Effector memory CD8-positive, alpha-beta T cell (primary cell): ENCODE results near the gene ATAD3A.
"Not testable (repeated sequence)": the region's sequence is repeated elsewhere in the genome, so short reads cannot be mapped to it uniquely, and the experiment has no call there.

ENCODE experiments used
- ATAC-seq: fragments of 150-1000 bp; cut with Tn5 transposase; replicated peaks from 2 replicates; pipeline ENCODE4 v1.10.0; 2021; ENCODE audit warnings: mild to moderate bottlenecking, moderate library complexity
- DNase-seq, 3 experiments: peaks; one replicate each; pipeline ENCODE4 v3.0.0; 2021
- H3K27ac Mint-ChIP-seq, 2 donors: one replicate each; pipeline ENCODE4 v1.8.0; 2022; ENCODE audit warnings: mild to moderate bottlenecking in 2 of 2, mixed read lengths in 2 of 2, moderate library complexity in 2 of 2
- H3K27me3 Mint-ChIP-seq, 2 donors: one replicate each; pipeline ENCODE4 v1.8.0; 2022; ENCODE audit warnings: mixed read lengths in 2 of 2
- H3K36me3 Mint-ChIP-seq: one replicate; pipeline ENCODE4 v1.8.0; 2022; ENCODE audit warnings: mild to moderate bottlenecking, moderate library complexity, mixed read lengths; ENCODE audit not compliant: insufficient read depth
- H3K4me1 Mint-ChIP-seq, 2 donors: one replicate each; pipeline ENCODE4 v1.8.0; 2022; ENCODE audit warnings: low read depth in 2 of 2, mixed read lengths in 2 of 2
- H3K4me3 Mint-ChIP-seq, 2 donors: one replicate each; pipeline ENCODE4 v1.8.0; 2022; ENCODE audit warnings: mild to moderate bottlenecking in 2 of 2, mixed read lengths in 2 of 2, moderate library complexity in 2 of 2
- H3K9me3 Mint-ChIP-seq, 2 donors: one replicate each; pipeline ENCODE4 v1.8.0; 2022; ENCODE audit warnings: mixed read lengths in 2 of 2
- total RNA-seq, 9 experiments: gene quantifications; one replicate each; lab custom pipeline; 2026; lab: John Stamatoyannopoulos, UW

ATAD3A gene
- 4.7 to 118 (median 25.3) reads per million in 9 experiments for total RNA-seq

DNA sequence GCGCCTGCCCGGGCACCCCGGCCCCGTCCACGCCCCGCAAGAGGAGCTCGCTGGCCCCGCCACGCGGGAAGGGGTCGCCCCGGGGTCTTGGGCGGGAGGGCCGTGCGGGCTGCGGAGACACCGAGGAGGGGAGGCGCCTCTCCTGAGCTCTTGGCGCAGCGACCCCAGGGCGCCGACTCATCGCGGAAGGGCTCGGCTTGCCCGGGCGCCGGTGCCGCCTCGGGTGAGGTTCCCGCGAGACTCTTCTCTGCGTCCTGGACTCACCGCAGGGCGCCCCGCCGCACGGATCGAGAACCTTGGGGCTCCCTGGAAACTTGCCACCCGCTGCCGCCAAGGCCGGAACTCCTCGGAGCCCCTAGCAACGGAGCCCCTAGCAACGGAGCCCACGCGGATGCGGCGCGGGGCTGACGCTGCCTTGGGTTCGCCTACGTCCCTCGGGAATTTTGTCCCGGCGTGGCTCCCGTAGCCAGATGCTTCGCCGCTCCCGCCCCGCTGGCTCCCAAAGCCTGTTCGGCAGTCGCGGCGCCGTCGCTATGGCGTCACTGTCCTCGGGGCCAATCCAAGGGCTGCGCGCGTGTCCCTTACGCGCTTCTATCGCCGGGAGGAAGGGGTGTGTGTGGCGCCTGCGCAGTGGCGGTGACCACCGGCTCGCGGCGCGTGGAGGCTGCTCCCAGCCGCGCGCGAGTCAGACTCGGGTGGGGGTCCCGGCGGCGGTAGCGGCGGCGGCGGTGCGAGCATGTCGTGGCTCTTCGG, at the start of gene ATAD3A:
TSS of gene ATAD3A (plus strand) at position 630 of the 753 bp plus-strand sequence. CDS start at position 737, 107 bp downstream.
- peaks cover 13% of the 10 kb centered on the region for H3K36me3 Mint-ChIP-seq
- peak within 1 kb of the TSS; percentile 92 to 94 for H3K27ac Mint-ChIP-seq
- peaks cover 10 to 14% of the 10 kb centered on the region in 2 donors for H3K4me1 Mint-ChIP-seq
- no peaks in the 10 kb centered on the region for H3K27me3 Mint-ChIP-seq
- no peaks in the 10 kb centered on the region for H3K9me3 Mint-ChIP-seq
- peak within 1 kb of the TSS; percentile 90 to 91 for H3K4me3 Mint-ChIP-seq
- peak; percentile 88 for ATAC-seq
- DNase-seq: peak; percentile 88 to 91 (median 90)

DNA sequence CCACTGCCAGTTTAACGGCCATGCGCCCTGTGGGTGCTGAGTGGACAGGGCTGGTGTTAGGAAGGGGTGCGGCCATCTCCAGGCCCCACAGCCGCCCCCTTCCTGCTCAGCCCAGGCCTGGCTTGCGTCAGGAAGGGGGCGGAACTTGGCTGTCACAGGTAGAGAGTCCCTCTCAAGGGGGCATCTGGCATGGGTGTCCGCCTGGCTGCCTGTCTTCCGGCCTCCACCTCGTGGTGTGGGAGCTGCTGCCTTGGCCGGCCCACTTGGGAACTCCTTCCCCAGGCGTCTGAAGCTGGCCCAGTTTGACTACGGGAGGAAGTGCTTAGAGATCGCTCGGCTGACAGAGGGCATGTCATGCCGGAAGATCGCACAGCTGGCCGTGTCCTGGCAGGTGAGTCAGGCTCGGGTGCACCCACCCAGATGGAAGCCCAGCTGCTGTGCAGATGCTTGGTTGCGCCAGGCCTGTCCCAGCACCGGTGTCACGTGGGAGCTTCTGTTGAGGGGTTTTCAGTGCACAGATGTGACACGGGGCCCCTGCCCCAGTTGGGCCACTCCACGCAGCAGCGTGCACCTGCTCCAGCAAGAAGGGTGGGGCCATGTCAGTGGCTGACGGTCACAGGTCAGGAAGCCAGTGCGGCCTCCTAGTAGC, 49.5 kb upstream of the ATAD3A start:
- Mint-ChIP-seq H3K9me3 (no peaks in the 10 kb centered on the region), H3K4me3 (peak overlapping the region in 1 of 2 donors; percentile 70), H3K27ac (peak overlapping the region in 1 of 2 donors; percentile 77), H3K27me3 (peaks cover 5 to 9% of the 10 kb centered on the region in 2 donors), H3K36me3 (peaks cover 2% of the 10 kb centered on the region), H3K4me1 (peaks cover 0 to 3% of the 10 kb centered on the region in 2 donors)
- DNase-seq (peak in 2 of 3 experiments; percentile 20 to 24), ATAC-seq (peak; percentile 81)

DNA sequence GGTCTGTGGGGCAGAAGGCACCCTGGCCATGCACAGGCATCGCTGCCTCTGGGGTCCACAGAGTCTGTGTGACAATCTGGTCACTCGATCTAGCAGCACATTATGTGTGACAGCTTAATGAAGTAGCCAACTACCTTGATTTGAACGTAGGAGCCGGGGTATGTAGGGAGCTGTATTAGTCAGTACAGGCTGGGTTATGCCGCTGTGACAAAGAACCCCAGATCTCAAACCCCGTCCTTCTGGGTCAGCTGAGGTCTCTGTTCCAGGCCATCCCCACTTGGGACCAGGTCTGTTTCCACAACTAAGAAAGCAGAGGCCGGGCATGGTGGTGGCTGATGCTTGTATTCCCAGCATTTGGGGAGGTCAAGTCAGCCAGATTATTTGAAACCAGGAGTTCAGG, 48.6 kb upstream of the ATAD3A start:
- no peak overlapping the region for H3K4me3 Mint-ChIP-seq
- no peak for ATAC-seq

DNA sequence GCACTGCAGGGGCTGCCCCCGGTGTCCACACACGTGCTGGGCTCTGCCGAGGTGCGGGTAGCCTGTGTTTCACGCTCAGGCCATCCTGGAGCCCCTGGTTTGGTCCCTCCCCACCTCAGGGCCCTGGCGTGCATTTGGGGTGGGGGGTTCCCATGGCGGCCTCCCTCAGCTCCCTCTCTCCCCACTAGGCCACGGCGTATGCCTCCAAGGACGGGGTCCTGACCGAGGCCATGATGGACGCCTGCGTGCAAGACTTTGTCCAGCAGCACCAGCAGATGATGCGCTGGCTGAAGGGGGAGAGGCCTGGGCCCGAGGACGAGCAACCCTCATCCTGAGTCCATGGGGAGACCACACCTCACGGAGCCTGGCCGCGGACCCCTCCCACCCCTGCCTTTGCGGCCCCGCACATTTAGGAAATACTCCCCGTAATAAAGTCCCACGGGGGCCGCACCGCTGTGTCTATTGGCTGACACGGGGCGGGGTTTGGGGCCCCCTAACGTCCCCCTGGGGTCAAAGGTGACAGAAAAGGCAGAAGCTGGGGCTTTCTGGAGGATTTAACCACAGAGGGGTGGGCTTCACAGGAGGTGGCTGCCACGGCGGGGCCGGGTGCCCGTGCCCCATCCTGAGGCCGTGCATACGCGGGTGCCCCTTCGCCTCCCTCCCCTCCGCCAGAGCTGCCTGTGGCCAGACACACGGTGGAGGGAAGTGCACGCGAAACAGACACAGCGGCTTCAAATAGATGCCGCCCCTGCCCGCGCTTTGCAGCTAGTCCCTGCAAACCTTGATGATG, 43.6 kb upstream of the ATAD3A start:
- H3K27ac Mint-ChIP-seq, DNase-seq, H3K9me3 Mint-ChIP-seq, H3K27me3 Mint-ChIP-seq, H3K36me3 Mint-ChIP-seq, H3K4me3 Mint-ChIP-seq, ATAC-seq: not testable (repeated sequence)
- peaks cover 6 to 15% of the 10 kb centered on the region in 2 donors for H3K4me1 Mint-ChIP-seq

More for the DNA sequence above, 48.6 kb upstream of the ATAD3A start:
- Mint-ChIP-seq H3K27me3 (peaks cover 5 to 9% of the 10 kb centered on the region in 2 donors), H3K9me3 (no peaks in the 10 kb centered on the region), H3K27ac (no peak overlapping the region), H3K4me1 (peaks cover 0 to 3% of the 10 kb centered on the region in 2 donors), H3K36me3 (peaks cover 2% of the 10 kb centered on the region)
- no peak for DNase-seq

DNA sequence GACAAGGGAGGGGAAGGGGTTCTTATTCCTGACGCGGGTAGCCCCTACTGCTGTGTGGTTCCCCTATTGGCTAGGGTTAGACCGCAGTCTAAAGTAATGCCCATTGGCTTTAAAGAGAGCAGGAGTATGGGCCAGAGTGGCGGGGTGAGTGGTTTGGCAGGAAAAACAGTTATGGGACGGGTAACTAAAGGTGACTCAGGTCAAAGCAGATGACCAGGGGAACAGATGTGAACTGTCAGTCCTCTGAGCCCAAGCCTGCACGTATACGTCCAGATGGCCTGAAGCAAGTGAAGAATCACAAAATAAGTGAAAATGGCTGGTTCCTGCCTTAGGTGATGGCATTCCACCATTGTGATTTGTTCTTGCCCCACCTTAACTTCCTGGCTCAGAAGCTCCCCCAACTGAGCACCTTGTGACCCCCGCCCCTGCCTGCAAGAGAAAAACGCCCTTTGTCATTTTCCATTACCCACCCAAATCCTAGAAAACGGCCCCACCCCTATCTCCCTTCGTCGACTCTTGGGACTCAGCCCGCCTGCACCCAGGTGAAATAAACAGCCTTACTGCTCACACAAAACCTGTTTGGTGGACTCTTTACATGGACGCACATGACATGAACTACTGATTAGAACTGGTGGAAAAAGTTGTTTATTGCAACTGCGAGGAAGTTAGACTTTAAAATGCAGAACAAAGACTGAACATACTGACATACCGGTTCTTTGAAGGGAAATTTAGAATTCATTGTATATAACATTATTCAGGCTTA, 41.2 kb upstream of the ATAD3A start:
- peak; percentile 10 for ATAC-seq
- Mint-ChIP-seq H3K4me1 (peaks cover 7 to 15% of the 10 kb centered on the region in 2 donors), H3K27ac (peak overlapping the region; percentile 67 to 88), H3K36me3 (peaks cover 10% of the 10 kb centered on the region), H3K27me3 (no peaks in the 10 kb centered on the region), H3K9me3 (no peaks in the 10 kb centered on the region), H3K4me3 (peak overlapping the region; percentile 80 to 84)
- DNase-seq: no peak

DNA sequence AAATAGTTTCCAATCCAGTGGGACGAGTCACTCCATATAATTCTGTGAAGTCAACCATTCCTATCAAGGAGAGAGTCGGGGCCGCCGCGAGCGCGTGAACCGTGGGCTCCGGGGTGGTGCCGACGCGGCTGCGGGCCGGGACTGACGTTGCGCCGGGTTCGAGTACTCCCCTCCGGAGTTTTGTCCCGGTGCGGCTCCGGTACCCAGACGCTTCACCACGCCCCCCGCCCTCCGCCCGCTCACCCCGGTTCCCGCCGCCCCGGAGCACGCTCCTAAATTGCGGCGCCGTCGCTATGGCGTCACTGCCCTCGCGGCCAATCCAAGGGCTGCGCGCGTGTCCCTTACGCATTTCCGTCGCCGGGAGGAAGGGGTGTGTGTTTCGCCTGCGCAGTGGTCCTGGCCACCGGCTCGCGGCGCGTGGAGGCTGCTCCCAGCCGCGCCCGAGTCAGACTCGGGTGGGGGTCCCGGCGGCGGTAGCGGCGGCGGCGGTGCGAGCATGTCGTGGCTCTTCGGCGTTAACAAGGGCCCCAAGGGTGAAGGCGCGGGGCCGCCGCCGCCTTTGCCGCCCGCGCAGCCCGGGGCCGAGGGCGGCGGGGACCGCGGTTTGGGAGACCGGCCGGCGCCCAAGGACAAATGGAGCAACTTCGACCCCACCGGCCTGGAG, 40.4 kb upstream of the ATAD3A start, which contains the start of gene ATAD3B:
TSS of gene ATAD3B (plus strand) at position 377 of the 664 bp plus-strand sequence. CDS start at position 497, 120 bp downstream.
- Mint-ChIP-seq H3K4me3 (peak within 1 kb of the TSS; percentile 80 to 84), H3K4me1 (peaks cover 7 to 16% of the 10 kb centered on the region in 2 donors), H3K27ac (peak within 1 kb of the TSS; percentile 67 to 88), H3K27me3 (no peaks in the 10 kb centered on the region), H3K9me3 (no peaks in the 10 kb centered on the region), H3K36me3 (peaks cover 10% of the 10 kb centered on the region)
- DNase-seq (peak; percentile 82 to 84 (median 83)), ATAC-seq (peak; percentile 93)

DNA sequence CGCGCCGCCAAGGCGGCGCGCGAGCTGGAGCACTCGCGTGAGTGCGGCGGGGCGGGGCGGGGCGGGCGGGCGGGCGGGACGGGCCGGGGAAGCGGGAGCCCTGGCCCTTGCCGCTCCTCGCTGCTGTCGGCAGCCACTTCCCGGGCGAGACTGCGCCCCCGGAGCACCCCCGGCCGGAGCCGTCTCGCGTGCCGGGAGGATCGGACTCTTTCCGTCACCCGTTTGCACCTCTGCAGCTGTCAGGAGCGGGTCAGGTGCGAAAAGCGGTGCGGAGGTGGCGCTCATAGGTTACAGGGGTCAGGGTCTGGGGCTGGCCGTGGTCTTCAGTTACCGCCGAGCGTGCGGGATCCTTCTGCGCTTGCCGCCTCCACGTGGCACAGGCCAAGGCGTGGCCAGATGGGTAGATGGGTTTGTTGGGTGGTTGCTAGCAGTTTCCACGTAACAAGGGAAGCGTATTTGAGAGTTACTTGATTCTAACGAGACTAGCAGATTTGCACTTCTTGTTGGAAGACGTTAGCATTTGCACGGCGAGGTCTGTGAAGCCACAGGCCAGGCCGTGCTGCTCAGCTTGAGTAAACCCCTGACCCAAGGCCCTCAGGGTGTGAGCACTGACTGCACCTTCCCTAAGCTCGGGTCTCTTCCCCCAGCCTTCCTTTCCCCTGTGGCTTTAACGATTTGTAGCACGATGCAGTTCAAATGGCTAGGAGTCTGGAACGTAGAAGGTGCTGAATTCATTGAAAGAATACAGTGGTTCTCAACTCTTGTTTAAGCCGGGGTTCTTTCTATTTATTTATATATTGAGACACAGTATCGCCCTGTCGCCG, 39.7 kb upstream of the ATAD3A start:
- DNase-seq (peak in 2 of 3 experiments; percentile 14 to 28), ATAC-seq (peak; percentile 52)
- H3K4me1 Mint-ChIP-seq: peaks cover 7 to 22% of the 10 kb centered on the region in 2 donors

DNA sequence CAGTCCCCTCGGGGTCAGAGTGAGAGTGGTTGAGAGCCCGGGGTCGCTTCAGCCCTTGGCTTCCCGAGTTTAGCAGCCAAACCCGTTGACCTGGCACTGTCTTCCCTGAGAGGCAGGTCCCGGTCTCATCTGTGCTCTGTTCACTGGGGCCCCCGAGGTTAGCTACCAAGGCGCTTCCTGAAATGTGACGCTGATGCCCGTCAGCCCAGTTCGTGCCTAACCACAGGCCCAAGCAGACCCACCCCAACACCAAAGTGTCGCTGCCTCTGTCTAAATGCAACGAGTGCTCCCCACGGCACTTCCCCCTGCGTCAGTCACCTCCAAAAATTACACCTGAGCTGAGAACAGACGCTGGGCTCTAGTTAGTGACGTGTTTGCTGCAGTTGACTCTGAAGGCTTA, 36.0 kb upstream of the ATAD3A start:
- peaks cover 8 to 21% of the 10 kb centered on the region in 2 donors for H3K4me1 Mint-ChIP-seq
- not testable (repeated sequence) for H3K27ac Mint-ChIP-seq, H3K27me3 Mint-ChIP-seq, H3K4me3 Mint-ChIP-seq, H3K9me3 Mint-ChIP-seq, DNase-seq, ATAC-seq
- peaks cover 39% of the 10 kb centered on the region for H3K36me3 Mint-ChIP-seq

More for the DNA sequence above, 39.7 kb upstream of the ATAD3A start:
- not testable (repeated sequence) for H3K9me3 Mint-ChIP-seq, H3K27me3 Mint-ChIP-seq
- peak overlapping the region; percentile 71 to 74 for H3K4me3 Mint-ChIP-seq
- H3K27ac Mint-ChIP-seq: peak overlapping the region in 1 of 2 donors; percentile 29
- peaks cover 15% of the 10 kb centered on the region for H3K36me3 Mint-ChIP-seq

DNA sequence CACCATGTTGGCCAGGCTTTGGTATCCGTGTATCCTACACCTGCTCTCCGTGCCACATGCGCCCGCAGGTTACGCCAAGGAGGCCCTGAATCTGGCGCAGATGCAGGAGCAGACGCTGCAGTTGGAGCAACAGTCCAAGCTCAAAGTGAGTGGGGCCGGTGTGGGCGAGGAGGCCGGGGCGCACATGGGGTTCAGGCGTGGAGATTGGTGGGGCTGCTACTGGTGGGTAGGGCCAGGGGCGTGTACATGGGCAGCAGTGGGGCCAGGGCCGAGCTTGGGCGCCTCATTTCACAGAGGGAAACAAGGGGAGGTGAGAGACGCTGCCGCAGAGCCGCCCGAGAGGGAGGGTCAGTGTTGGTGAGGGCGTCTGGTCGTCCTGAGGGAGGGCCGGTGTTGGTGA, 34.8 kb upstream of the ATAD3A start:
- Mint-ChIP-seq H3K9me3 (no peaks in the 10 kb centered on the region), H3K36me3 (peaks cover 37% of the 10 kb centered on the region), H3K27me3 (no peaks in the 10 kb centered on the region), H3K4me1 (peaks cover 6 to 18% of the 10 kb centered on the region in 2 donors), H3K27ac (peak overlapping the region in 1 of 2 donors; percentile 54), H3K4me3 (no peak overlapping the region)
- DNase-seq: no peak
- ATAC-seq: no peak

DNA sequence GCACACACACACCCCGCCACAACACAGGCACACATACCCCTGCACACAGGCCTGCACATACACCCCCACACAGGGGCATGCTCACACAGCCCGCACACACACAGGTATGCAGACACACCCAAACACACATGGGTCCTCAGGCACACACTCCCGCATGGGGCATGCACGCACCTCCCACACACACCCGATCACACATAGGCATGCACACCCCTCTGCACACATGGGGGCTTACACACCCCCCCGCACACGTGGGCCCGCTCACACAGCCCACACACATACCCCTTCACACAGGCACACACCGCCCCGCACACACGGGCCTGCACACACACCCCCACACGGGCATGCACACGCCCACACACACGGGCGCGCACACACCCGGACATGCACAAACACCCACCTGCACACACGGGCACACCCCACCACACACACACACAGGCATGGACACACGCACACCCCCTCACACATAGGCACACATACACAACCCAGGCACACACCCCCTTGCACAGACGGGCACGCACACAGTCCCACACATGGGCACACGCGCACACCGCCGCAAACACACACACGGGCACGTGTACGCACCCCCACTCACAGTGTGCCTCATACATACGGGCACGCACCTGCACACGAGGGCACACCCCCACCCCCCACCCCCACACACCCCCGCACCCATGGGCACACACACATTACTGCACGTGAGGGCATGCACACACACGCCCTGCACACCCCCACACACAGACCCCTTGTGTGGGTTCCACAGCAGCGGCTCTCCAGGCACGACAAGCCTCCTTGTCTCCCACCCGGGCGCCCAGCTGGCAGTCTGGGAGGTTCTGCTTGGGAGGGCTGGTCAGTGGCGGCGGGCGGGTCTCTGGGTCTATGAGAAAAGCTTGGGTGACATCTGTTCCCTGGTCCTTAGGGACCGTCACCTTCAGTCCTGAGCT, 32.1 kb upstream of the ATAD3A start:
- H3K27me3 Mint-ChIP-seq: no peaks in the 10 kb centered on the region
- no peak for DNase-seq
- ATAC-seq: no peak
- no peaks in the 10 kb centered on the region for H3K9me3 Mint-ChIP-seq
- no peak overlapping the region for H3K27ac Mint-ChIP-seq
- peak overlapping the region in 1 of 2 donors; percentile 34 for H3K4me3 Mint-ChIP-seq
- peaks cover 50% of the 10 kb centered on the region for H3K36me3 Mint-ChIP-seq
- peaks cover 4 to 12% of the 10 kb centered on the region in 2 donors for H3K4me1 Mint-ChIP-seq

DNA sequence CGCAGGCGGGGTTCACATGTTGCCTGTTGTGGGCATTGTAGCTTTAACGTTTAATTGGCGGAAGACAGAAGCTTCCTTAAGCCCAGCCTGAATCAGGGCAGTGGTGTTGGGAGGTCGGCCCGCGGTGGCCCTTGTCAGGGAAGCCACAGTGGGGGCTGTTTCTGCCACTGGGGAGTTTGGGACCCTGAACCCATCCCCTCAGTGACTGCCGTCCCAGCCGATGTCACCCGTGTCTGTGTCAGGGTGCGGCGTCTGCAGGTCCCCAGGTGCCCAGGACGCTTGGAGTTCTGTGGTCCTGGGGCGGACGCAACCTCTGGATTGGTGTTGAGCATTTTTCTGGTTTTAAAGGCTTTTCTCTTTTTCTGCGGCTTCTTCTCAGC, 31.5 kb upstream of the ATAD3A start:
- H3K4me3 Mint-ChIP-seq, H3K9me3 Mint-ChIP-seq, ATAC-seq, H3K27me3 Mint-ChIP-seq, DNase-seq, H3K27ac Mint-ChIP-seq: not testable (repeated sequence)
- Mint-ChIP-seq H3K4me1 (peaks cover 3 to 12% of the 10 kb centered on the region in 2 donors), H3K36me3 (peaks cover 53% of the 10 kb centered on the region)
